Measurements from ENCODE around the gene LRRFIP1.

The LRRFIP1 gene

GRCh38 chr2:237669283-237669627 is 41.9 kb downstream of the LRRFIP1 start:
- Histone ChIP-seq H3K4me2 (ENCODE audit: low read length) (peak overlapping the region; percentile 93), H3K4me3 (ENCODE audit: low read length) (peak overlapping the region; percentile 59)

GRCh38 chr2:237669628-237670392 is 42.4 kb downstream of the LRRFIP1 start:
- H3K27ac ChIP-seq (ENCODE audit: low read depth, low read length) = peak overlapping the region; percentile 87
- H3F3A ChIP-seq (ENCODE audit: control insufficient read depth, insufficient read depth) = peaks cover 34% of the 10 kb centered on the region
- H3K9me2 ChIP-seq (replicated peaks; ENCODE audit: control insufficient read depth, low read length) = no peaks in the 10 kb centered on the region
- peak overlapping the region; percentile 93 for H3K4me2 ChIP-seq (ENCODE audit: low read length)
- no peaks in the 10 kb centered on the region for H3K27me3 ChIP-seq (ENCODE audit: control insufficient read depth, low read length)
- TF ChIP-seq CTCF (IDR thresholded peaks at IDR 0.05; ENCODE audit: low read depth, low read length, poor library complexity, severe bottlenecking) (no peak), EZH2phosphoT487 (IDR thresholded peaks at IDR 0.05; ENCODE audit: borderline replicate concordance, low read length) (no peak)
- no peaks in the 10 kb centered on the region for H4K20me1 ChIP-seq (ENCODE audit: control insufficient read depth, insufficient read depth, low read depth, low read length)
- no peaks in the 10 kb centered on the region for H3K9me3 ChIP-seq (ENCODE audit: control insufficient read depth, insufficient read depth, low read length)
- H3K4me3 ChIP-seq (ENCODE audit: low read length) = peak overlapping the region; percentile 59
- no peaks in the 10 kb centered on the region for H3K79me2 ChIP-seq (ENCODE audit: control insufficient read depth, low read length)
- no peaks in the 10 kb centered on the region for H3K36me3 ChIP-seq (ENCODE audit: control insufficient read depth, low read length)
- peaks cover 91% of the 10 kb centered on the region for H3K4me1 ChIP-seq (ENCODE audit: control insufficient read depth, low read length)

More at GRCh38 chr2:237669283-237669627, 41.9 kb downstream of the LRRFIP1 start:
- TF ChIP-seq CTCF (IDR thresholded peaks at IDR 0.05; ENCODE audit: low read depth, low read length, poor library complexity, severe bottlenecking) (no peak), EZH2phosphoT487 (IDR thresholded peaks at IDR 0.05; ENCODE audit: borderline replicate concordance, low read length) (no peak)
- H3K9me2 ChIP-seq (replicated peaks; ENCODE audit: control insufficient read depth, low read length) = no peaks in the 10 kb centered on the region
- H3K4me1 ChIP-seq (ENCODE audit: control insufficient read depth, low read length) = peaks cover 91% of the 10 kb centered on the region
- H3K27me3 ChIP-seq (ENCODE audit: control insufficient read depth, low read length) = no peaks in the 10 kb centered on the region
- H3K79me2 ChIP-seq (ENCODE audit: control insufficient read depth, low read length) = no peaks in the 10 kb centered on the region
- no peaks in the 10 kb centered on the region for H3K36me3 ChIP-seq (ENCODE audit: control insufficient read depth, low read length)
- H3F3A ChIP-seq (ENCODE audit: control insufficient read depth, insufficient read depth) = peaks cover 32% of the 10 kb centered on the region
- H3K27ac ChIP-seq (ENCODE audit: low read depth, low read length) = peak overlapping the region; percentile 87
- H4K20me1 ChIP-seq (ENCODE audit: control insufficient read depth, insufficient read depth, low read depth, low read length) = no peaks in the 10 kb centered on the region
- no peaks in the 10 kb centered on the region for H3K9me3 ChIP-seq (ENCODE audit: control insufficient read depth, insufficient read depth, low read length)

- Histone ChIP-seq H4K20me1 (ENCODE audit: control insufficient read depth, insufficient read depth, low read depth, low read length) (no peaks in the 10 kb centered on the region), H3K4me2 (ENCODE audit: low read length) (peak overlapping the region; percentile 93), H3K79me2 (ENCODE audit: control insufficient read depth, low read length) (no peaks in the 10 kb centered on the region), H3K9me3 (ENCODE audit: control insufficient read depth, insufficient read depth, low read length) (no peaks in the 10 kb centered on the region), H3K27ac (ENCODE audit: low read depth, low read length) (peak overlapping the region; percentile 73), H3K27me3 (ENCODE audit: control insufficient read depth, low read length) (no peaks in the 10 kb centered on the region), H3K4me3 (ENCODE audit: low read length) (no peak overlapping the region), H3K9me2 (replicated peaks; ENCODE audit: control insufficient read depth, low read length) (no peaks in the 10 kb centered on the region), H3K36me3 (ENCODE audit: control insufficient read depth, low read length) (no peaks in the 10 kb centered on the region), H3F3A (ENCODE audit: control insufficient read depth, insufficient read depth) (peaks cover 31% of the 10 kb centered on the region), H3K4me1 (ENCODE audit: control insufficient read depth, low read length) (peaks cover 94% of the 10 kb centered on the region)
- TF ChIP-seq EZH2phosphoT487 (IDR thresholded peaks at IDR 0.05; ENCODE audit: borderline replicate concordance, low read length) (no peak), CTCF (IDR thresholded peaks at IDR 0.05; ENCODE audit: low read depth, low read length, poor library complexity, severe bottlenecking) (no peak)
These were observed 43.3 kb downstream of the LRRFIP1 start for GRCh38 chr2:237670641-237671040.
